HG03575 (cell line): Measurements from ENCODE around the gene GPR162.

Experiments
- ATAC-seq: cut with Tn5 transposase; IDR thresholded peaks from one replicate; pipeline ENCODE4 v1.9.1; 2021; ENCODE audit not compliant: unreplicated experiment, insufficient number of reproducible peaks, low FRiP score; ENCODE audit errors: extremely low read depth

The GPR162 gene

GRCh38 chr12:6831450-6831995 is 9.9 kb downstream of the GPR162 start:
- no peak for ATAC-seq

DNA sequence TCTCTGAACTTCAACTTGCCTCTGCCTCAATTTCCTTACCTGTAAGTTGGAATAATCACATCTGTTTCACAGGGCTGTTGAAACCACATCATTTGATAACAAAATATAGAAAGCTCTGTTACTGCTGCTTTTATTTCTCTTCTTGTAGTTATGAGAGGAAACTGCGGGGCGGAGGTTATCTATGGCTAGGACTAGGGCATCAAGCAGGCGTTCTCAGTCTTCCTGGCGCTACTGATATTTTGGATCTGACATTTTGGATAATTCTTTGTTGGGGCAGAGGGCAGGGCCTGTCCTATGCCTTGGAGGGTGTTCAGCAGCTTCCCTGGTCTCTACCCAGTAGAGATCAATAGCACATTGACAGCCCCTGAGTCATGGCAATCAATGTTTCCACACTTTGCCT is 10.5 kb downstream of the GPR162 start:
- no peak for ATAC-seq

DNA sequence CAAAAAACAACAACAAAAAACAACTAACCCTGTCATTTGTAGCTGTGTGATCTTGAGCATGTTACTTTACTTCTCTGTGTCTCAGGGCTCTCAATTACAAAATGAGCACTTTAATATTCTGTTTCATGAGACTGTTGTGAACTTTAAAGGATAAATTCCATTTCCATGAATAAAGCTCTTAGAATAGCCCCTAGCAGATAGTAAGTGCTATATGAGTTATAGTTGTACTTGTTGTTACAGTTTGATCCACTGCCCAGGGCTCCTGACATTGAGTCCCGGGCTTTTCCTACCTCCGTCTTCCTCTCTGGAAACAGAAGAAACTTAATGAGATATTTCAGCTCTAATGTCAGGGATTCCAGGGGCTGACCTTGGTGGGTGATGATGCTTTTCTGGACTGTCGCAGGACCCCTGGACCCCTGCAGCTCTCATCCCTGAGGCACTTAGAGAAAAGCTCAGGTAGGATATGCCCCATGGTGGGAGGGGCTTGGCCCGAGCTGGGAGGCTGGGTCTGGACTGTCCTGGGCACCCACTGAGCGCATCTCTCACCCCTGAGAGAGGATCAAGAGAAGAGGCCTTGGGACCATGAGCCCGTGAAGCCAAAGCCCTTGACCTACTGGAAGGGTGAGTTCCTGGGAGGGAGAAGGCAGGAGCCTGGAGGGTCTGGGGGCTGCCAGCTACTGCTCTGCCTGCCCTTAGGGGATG is 11.7 kb downstream of the GPR162 start:
- no peak for ATAC-seq

- ATAC-seq = no peak
Observed at GRCh38 chr12:6834254-6834653, 12.6 kb downstream of the GPR162 start.

GRCh38 chr12:6834873-6835272 is 13.3 kb downstream of the GPR162 start:
- no peak for ATAC-seq

DNA sequence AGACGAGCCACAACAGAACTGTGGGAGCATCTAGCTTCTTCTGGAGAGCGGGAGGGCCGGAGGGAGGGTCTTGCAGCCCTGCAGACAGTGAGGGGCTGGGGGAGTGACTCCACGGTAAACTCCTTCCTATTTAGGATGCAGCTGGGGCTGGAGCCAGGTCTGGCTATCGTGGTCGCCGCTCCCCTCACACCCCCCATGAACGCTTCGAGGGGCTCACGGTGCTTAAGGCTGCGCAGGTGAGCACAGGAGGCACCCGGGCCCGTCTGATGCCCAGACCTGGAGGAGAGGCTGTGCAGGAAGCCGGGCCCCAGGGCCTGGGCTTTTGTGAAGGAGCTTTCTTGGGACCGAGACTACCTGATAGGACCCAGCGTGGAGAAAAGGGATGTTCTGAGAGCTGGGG is 15.2 kb downstream of the GPR162 start:
- ATAC-seq = no peak

DNA sequence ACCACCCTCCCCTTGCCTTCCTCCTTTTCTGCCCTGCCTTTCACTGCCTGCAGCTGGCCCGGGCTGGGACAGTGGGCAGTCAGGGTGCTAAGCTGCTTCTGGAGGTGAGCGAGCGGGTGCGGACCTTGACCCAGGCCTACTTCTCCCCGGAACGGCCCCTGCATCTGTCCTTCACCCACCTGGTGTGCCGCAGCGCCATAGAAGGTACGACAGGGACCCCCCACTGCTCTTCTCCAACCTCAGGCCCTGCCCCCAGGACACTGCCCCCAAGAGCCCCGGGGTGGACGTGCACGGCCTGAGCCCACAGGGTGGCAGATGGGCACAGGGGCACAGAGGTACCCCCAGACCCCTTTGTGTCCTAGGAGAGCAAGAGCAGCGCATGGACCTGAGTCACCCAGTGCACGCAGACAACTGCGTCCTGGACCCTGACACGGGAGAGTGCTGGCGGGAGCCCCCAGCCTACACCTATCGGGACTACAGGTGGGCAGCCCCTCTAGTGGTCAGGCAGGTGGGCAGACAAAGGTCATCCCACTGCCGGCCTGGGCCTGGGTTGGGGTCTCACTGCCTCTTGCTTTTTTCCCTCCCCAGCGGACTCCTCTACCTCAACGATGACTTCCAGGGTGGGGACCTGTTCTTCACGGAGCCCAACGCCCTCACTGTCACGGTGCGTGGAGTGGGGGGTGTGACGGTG is 15.9 kb downstream of the GPR162 start:
- ATAC-seq = no peak

DNA sequence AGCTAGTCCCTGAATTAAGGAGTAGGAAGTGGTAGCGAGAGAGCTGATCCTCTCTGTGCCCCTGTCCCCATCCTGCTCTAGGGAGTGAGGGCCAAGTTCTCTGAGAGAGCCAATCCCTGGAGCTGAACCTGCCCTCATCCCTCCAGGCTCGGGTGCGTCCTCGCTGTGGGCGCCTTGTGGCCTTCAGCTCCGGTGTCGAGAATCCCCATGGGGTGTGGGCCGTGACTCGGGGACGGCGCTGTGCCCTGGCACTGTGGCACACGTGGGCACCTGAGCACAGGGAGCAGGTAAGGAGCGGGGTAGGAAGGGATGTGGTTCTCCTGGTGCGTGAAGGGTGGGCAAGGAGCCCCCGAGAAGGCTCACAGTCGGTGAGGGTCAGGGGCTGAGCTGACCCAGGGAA is 17.2 kb downstream of the GPR162 start:
- no peak for ATAC-seq

- no peak for ATAC-seq
Observed at GRCh38 chr12:6839482-6840201, 18.0 kb downstream of the GPR162 start.

- ATAC-seq = no peak
Observed at GRCh38 chr12:6840330-6840729, 18.7 kb downstream of the GPR162 start.

DNA sequence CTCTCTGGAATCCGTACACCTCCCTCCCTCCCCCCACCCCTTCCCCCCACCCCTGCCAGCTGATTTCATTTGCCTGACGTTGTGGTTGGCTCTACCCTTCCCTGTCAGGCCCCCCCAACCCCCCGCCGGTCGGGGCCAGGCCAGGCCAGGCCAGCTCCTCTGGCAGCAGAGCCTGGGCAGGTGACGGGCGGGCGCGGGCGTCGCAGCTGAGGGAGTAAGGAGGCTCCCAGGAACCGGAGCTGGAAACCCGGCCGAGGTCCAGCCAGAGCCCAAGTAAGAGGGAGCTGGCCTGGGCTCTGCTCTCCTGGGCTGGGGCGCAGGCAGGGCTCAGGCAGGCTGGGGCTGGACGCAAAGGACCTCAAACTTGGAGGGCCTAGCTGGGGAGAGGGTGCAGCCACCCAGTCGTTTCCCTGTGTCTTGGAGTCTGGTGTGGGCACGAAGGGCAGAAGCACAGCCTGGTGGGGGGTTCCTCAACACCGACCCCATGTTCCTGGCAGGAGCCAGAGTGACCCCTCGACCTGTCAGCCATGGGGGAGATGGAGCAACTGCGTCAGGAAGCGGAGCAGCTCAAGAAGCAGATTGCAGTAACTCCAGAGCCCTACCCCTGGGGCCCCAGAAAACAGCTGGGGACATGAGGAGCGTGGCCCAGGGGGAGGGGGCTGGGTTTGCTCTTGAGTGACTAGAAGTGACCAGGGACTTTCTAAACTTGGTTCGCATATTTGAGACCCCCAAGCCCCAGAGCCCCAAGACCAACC is 19.3 kb downstream of the GPR162 start, which contains the start of gene GNB3:
Gene GNB3 (plus strand): TSS at position 165 of the 755 bp plus-strand sequence. CDS start 363 bp downstream, at position 528.
- no peak for ATAC-seq

DNA sequence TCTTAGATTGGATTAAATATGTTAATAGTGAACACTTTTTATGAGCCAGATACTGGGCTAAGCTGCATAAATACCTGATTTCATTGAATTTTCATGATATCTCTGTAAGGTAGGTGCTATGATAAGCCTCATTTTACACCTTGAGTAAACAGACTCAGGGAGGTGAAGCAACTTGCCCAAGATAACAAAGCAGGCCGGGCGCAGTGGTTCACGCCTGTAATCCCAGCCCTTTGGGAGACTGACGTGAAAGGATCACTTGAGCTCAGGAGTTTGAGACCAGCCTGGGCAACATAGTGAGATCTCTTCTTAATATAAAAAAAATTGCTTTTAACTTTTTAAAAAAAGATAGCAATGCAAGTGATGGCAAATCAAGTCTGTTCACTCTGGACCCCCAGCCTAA is 20.5 kb downstream of the GPR162 start:
- no peak for ATAC-seq

- ATAC-seq = no peak
Observed at GRCh38 chr12:6843118-6843902, 21.7 kb downstream of the GPR162 start.

DNA sequence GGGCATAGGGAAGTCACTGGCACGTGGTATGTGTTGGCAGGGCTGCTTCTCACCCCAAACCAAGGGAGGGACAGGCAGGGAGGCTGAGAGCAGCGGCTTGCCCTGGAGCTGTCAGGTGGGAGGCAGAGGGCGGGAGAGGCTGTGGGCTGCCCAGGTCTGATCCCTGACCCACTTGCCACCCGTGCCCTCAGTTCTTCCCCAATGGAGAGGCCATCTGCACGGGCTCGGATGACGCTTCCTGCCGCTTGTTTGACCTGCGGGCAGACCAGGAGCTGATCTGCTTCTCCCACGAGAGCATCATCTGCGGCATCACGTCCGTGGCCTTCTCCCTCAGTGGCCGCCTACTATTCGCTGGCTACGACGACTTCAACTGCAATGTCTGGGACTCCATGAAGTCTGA is 23.8 kb downstream of the GPR162 start:
- no peak for ATAC-seq

DNA sequence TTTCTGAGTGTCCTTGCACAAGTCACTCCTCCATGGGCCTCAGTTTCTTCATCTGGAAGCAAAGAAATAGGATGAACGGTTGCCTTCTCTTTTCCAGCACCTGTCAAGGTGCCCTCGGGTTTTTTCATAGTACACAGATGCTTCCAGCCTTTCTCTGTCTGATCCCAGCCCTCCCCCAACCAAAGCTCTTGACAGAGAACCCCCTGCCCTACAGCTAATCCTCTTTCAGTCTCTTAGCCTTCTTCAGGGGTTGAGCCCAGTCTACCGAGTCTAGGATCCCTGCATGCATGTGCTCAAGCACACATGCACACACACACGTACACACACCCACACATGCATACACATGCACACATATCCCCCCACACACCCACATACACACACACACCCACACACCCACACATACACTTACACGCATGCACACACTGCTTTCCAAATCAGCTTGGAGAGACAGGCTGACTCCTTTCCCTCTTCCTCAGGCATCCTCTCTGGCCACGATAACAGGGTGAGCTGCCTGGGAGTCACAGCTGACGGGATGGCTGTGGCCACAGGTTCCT is 24.8 kb downstream of the GPR162 start:
- ATAC-seq = no peak

DNA sequence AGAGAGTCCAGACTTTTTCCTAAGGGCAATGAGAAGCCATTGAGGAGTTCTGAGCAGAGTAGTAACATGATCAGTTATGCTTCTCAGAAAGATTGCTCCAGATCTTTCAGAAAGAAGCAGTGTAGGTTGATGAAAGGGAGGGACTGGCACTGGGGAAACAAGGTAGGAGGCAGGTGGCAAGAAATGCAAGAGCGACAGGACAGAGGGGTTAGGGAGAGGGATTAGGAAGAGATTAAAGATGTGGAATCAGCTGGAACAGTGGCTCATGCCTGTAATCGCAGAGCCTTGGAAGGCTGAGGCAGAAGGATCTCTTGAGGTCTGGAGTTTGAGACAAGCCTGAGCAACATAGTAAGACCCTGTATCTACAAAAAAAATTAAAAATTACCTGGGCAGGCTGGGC is 26.1 kb downstream of the GPR162 start:
- ATAC-seq = no peak

GRCh38 chr12:6849427-6849826 is 27.8 kb downstream of the GPR162 start:
- ATAC-seq = no peak

- ATAC-seq = no peak
Observed at GRCh38 chr12:6849976-6850560, 28.4 kb downstream of the GPR162 start.
